HG03139 (cell line): ENCODE measurements around the gene SERINC4.
A peak's percentile ranks its signal among the peaks of the same experiment; 100 is the strongest.

Source experiments
- ATAC-seq: cut with Tn5 transposase; IDR thresholded peaks from one replicate; pipeline ENCODE4 v1.9.1; 2021; ENCODE audit not compliant: unreplicated experiment

SERINC4 gene

GRCh38 chr15:43799209-43799944 is 643 bp downstream of the SERINC4 start:
- ATAC-seq: no peak

- ATAC-seq: no peak
These were observed 3.5 kb downstream of the SERINC4 start for GRCh38 chr15:43796566-43796965.

- no peak for ATAC-seq
These were observed 4.0 kb downstream of the SERINC4 start for GRCh38 chr15:43795997-43796396.

- no peak for ATAC-seq
These were observed 4.8 kb downstream of the SERINC4 start for GRCh38 chr15:43795197-43795596.

- ATAC-seq: no peak
These were observed 5.6 kb downstream of the SERINC4 start for GRCh38 chr15:43794269-43795037.

- no peak for ATAC-seq
These were observed 6.4 kb downstream of the SERINC4 start for GRCh38 chr15:43793647-43794046.

- ATAC-seq: no peak
These were observed 7.1 kb downstream of the SERINC4 start for GRCh38 chr15:43792761-43793476.

GRCh38 chr15:43791993-43792760 is 7.8 kb downstream of the SERINC4 start, which contains the start of gene SERF2:
SERF2 (plus strand) TSS chr15:43792320; CDS start chr15:43792377, 57 bp downstream.
- peak; percentile 81 for ATAC-seq

- ATAC-seq: no peak
These were observed 10.6 kb downstream of the SERINC4 start for GRCh38 chr15:43789409-43789808.

GRCh38 chr15:43779016-43779415 is 21.0 kb downstream of the SERINC4 start:
- no peak for ATAC-seq

- peak; percentile 40 for ATAC-seq
These were observed 22.6 kb downstream of the SERINC4 start for GRCh38 chr15:43777267-43777914.

GRCh38 chr15:43776718-43777266 is 23.2 kb downstream of the SERINC4 start, which contains the start of gene ELL3:
ELL3 (minus strand) TSS chr15:43776966; CDS start chr15:43776901, 65 bp downstream.
- ATAC-seq: peak; percentile 24

GRCh38 chr15:43776101-43776717 is 23.8 kb downstream of the SERINC4 start:
- peak; percentile 51 for ATAC-seq

GRCh38 chr15:43775411-43775965 is 24.5 kb downstream of the SERINC4 start:
- no peak for ATAC-seq

GRCh38 chr15:43774062-43774461 is 26.0 kb downstream of the SERINC4 start:
- no peak for ATAC-seq

- no peak for ATAC-seq
These were observed 27.4 kb downstream of the SERINC4 start for GRCh38 chr15:43772624-43773023.

- no peak for ATAC-seq
These were observed 28.2 kb downstream of the SERINC4 start for GRCh38 chr15:43771816-43772215.

GRCh38 chr15:43769584-43770228 is 30.3 kb downstream of the SERINC4 start:
- no peak for ATAC-seq
